GM18861 (cell line): Measurements from ENCODE around the gene ANKRD17.

Source experiments
- ATAC-seq: cut with Tn5 transposase; IDR thresholded peaks from one replicate; pipeline ENCODE4 v1.9.1; 2021; ENCODE audit not compliant: unreplicated experiment

Gene ANKRD17

DNA sequence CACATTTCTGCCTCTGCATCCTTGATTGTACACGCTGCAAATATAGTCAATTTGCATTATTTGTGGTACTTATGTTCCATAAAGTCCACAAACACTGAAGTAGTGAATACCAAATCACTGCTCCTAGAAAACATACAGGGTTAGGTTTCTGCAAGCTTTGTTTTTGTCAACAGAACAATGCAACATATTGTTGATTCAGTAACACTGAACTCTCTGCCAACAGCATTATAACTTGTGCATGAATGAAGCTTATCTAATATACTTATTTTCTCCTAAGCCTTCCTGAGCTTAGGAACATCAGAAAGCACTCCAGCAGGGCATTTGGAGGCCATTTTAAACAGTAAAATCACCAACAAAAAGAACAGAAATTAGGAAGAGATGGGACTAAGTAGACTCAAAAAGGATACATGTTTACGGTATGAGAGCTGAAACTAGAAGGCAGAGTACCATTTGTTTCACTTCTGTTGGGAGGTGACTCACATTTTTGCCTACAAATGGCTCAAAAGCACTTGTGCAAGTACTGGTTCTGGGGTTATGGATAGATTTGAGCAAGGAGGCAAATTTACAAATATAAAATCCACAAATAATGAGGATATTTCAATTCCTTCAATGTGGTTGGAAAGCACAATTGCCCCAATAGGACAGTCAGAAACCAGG is 203.2 kb downstream of the ANKRD17 start:
- peak; percentile 67 for ATAC-seq

DNA sequence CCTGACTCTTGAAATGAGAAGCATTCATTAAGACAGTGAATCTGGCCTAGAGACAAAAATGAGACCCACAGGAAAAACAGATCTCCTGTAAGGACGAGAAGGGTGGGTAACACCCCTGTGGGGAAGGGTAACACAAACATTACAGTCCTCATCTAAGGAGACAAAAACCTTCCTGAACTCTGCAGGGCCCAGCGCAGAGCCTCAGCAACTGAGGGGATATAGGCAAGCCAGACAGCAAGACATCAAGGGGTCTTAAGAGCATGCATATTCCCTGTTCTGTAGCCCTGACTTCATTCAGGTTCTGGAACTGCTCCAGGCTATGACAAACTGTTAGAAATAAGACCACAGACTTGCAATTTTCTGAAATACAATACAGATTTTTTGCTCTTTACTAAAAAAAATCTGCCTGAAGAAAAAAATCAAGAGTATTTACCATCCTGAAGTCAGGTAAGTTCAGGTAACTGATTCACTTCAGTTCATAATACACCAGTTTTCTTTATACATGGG is 204.6 kb downstream of the ANKRD17 start:
- ATAC-seq = no peak

DNA sequence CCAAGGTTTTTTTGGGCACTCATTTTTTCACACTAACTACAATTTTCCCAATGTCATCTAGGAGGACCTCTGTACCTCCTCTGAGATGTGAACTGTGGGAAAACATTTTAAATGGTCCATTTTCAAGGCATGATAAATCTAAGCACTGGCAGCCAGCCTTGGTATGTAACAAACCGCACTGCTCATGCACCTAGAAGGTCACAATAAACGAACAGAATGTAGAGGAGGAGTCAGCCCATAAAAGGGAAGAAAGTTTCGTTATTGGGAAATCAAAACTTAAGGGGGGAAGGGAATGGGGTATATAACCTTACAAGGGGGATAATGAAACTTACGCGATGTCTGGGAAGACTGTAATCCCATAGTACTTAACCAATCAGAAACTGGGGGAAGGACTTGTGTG is 205.5 kb downstream of the ANKRD17 start:
- ATAC-seq = no peak

DNA sequence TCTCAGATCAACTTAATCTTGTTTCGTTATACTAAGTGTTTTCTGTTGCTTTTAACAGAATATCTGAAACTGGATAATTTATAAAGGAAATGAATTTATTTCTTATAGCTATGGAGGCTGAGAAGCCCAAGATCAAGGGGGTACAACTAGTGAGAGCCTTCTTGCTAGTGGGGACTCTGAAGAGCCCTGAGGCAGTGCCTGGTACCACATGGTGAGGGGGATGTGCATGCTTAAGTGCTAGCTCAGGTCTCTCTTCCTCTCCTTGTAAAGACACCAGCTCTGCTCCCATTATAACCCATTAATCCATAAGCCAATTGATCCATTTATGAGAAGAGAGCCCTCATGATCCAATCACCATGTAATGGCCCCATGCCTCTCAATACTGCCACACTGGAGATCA is 207.0 kb downstream of the ANKRD17 start:
- no peak for ATAC-seq

DNA sequence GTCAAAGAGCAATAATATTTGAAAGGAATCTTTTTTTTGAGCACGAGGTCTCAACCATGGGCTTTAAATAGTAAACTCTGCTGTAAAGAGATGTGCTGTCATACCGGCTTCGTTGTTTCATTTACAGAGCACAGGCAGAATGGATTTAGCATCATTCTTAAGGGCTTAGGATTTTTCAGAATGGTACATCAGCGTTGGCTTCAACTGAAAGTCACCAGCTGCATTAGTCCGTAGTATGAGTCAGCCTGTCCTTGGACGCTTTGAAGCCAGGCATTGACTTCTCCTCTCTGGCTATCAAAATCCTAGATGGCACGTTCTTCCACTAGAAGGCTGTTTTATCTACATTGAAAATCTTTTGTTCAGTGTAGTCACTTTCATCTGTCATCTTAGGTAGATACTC is 212.7 kb downstream of the ANKRD17 start:
- no peak for ATAC-seq

DNA sequence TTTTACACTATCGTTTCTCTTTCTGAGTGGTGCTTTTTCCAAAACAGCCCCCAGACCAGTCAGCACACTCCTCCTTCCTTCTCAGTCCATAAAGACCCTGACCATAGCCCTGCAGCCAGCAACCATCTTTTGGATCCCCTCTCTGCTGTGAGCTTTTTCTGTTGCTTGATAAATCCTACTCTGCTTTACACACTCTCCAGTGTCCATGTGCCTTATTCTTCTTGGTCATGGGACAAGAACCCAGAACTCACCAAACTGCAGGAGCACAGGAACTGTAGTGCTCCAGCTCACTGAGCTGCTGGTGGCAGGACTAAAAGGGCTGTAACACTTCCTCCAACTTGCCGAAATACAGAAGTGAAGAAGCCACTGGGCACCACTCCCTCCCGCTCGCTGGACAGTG is 221.5 kb downstream of the ANKRD17 start:
- no peak for ATAC-seq

DNA sequence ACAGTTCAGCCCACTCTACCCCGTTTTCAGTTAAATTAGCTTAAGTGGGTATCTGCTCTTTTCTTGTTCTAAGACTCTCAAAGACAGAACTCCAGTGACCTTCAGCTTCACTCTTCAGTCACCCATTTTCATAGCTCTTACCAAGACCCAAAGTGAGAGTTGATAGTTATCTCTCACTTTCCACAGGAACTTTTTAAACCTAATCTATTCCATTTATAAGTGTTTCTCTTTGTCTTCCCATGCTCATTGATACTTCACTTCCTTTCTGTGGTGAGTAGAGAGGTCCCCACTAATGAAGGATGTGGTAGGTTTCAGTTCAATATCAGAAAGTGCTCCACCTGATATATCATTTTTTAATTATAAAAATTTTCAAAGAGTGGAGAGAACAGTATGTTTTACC is 222.5 kb downstream of the ANKRD17 start:
- ATAC-seq = no peak

DNA sequence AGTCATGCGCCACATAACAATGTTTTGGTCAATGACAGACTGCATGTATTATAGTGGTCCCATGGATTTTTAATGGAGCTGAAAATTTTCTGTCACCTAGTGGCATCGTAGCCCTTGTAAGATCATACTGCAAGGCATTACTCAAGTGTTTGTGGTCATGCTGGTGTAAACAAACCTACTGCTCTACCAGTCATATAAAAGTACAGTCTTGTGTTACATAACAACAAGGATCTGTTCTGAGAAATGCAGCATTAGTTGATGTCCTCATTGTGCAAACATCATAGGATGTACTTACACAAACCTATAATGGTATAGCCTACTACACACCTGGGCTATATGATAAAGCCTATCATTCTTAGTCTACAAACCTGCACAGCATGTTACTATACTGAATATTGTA is 223.7 kb downstream of the ANKRD17 start:
- ATAC-seq = no peak

DNA sequence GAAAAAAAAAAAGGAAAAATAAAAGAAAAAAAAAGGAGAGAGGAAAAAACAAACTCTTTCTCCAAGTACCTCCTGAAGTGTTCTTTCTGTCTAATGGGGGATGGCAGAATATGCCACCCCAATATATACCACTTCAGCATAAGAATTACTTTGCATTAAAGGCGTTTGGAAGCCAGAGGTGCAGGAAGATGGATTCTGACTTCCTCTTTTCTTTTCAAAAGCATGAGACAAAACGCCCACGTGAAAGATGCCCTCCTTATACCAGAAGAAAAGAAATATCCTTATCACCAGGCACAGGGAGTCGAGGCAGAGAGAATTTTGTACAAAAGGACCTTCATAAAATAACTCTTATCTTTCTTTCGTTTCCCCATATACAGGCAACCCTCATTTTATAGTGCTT is 230.0 kb downstream of the ANKRD17 start:
- ATAC-seq = no peak
